ENCODE data around the gene ELL2.
"Not testable (repeated sequence)": the region's sequence is repeated elsewhere in the genome, so short reads cannot be mapped to it uniquely, and the experiment has no call there.

ELL2 gene

DNA sequence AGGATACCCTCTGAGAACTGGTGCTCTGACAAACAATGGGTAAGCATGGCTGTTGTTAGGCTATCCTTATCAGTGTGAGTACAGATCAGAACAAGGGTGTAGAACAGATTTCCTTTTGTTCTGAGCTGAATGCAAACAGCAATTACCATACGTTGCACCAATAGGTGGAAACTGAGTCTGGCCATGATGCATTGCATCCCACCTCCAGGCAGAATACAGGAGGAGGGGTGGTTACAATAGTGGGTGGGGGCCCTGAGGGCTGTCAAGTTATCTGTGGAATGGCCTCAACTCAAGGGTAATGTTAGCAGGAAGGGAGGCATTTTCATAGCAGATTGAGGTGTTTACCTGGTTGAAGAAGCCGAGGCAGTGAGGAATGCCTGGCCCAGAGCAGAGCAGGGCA lies 84.9 kb downstream of the ELL2 start:
- no peak for DNase-seq

DNA sequence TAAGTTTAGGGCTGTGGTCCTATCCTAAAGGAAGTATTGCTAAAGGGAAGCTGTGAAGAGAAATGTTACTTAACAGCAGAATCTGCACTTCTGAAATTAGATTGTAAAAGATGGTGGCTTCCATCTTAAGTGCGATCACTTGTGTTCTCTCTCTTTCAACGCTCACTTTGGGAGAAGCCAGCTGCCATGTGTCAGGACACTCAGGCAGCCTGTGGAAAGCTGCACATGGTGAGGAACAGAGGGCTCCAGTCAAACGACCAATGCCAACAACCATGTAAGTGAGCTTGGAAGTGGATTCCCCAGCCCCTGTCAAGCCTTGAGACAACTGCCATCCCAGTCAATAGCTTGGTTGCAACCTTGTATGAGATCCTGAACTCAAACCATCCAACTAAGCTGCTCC lies 87.4 kb downstream of the ELL2 start:
- DNase-seq: no peak

- no peak for DNase-seq
Measured at GRCh38 chr5:95873351-95873750, 88.3 kb downstream of the ELL2 start.

DNA sequence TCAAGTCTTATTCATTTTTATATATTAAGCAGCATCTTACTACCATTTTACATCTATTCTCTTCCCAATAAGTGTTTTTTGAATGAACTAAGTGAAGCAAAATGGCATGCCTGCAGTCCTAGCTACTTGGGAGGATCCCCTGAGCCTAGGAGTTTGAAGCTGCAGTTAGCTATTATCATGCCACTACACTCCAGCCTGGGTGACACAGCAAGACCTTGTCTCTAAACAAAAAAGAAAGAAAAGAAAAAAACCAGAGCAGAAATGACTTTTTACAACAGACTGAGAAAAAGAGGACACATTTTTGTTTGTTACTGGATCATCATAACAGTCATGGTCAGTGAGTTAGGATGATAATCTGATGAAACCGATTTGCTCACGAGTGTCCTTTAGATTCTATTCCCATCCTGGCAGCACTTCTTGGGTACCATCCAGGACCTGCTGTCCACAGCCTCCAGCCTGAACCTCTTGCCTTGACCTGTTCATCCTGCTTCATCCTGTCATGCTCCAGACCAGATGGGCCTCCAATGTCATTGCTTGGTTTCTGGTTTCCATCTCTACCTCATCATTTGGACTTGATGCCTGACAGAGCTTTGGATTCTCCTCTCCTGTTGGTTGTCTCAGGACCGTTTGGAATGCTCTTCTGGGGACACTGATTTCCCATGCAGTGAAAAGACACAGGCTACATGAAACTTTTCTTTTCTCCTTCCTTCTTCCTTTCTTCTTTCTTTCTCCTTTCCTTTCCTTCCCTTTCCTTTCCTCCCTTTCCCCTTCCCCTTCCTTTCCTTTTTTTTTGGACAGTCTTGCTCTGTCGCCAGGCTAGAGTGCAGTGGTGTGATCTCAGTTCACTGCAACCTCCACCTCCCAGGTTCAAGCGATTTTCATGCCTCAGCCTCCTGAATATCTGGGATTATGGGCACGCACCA lies 89.0 kb downstream of the ELL2 start:
- DNase-seq: no peak

DNA sequence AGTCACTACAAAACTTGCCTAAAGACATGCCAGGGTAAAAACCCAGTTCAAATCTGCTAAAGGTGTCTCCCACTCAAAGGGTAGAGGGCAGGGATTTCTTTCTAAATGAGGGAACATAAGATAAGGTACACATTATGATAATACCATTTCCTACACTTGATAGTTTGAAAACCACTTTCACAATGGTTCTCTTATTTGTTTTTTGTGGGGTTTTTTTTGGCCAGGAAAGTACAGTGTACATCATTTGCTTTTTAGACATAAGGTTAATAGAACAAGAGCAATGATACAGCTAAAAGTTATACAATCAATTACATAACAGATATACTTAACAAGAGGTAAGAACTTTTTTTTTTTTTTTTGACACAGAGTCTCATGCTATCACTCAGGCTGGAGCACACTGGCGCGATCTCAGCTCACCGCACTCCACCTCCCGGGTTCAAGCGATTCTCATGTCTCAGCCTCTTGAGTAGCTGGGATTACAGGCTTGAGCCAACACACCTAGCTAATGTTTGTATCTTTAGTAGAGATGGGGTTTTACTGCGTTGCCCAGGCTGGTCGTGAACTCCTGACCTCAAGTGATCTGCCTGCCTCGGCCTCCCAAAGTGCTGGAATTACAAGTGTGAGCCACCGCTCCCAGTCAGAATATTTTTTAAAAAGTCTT lies 90.4 kb downstream of the ELL2 start:
- DNase-seq: no peak

DNA sequence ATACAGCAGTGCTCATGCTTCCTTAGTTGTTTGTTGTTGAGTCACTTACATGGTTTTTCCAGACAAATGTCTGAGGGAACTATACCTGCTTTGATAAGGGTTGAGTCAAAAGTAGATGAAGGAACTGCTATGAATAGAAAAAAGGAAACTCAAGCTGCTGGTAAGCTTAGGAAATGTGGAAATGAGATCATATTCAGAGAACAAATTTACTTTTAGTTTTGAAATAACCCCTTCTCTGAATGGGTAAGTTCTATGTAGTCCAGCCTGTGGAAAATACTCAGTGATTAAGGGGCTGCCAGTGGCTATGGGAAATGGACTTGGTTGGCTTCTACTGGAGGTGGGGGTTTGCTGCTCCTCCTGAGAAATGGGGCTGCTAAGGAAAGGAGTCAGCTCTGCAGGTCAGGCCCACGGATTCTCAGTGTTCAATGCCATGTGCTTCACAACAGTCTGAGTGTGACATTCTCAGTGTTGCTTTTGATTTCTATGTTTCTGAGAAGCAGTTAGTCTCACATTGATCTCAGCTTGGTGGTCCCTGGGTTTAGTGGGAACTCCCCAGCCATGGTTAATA lies 91.5 kb downstream of the ELL2 start:
- DNase-seq: no peak

GRCh38 chr5:95869173-95869855 lies 92.3 kb downstream of the ELL2 start:
- DNase-seq: not testable (repeated sequence)

DNA sequence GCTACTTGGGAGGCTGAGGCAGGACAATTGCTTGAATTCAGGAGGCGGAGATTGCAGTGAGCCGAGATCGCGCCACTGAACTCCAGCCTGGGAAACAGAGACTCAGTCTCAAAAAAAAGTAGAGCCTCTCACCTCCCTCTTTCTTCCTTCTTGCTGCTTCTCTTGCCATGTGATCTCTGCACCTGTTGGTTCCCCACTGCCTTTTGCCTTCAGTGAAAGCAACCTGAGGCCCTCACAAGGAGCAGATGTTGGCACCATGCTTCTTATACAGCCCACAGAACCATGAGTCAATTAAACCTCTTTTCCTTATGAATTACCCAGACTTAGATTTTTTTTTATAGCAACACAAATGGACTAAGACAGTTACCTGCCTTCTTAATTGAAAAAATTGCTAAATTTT lies 93.5 kb downstream of the ELL2 start:
- no peak for DNase-seq

DNA sequence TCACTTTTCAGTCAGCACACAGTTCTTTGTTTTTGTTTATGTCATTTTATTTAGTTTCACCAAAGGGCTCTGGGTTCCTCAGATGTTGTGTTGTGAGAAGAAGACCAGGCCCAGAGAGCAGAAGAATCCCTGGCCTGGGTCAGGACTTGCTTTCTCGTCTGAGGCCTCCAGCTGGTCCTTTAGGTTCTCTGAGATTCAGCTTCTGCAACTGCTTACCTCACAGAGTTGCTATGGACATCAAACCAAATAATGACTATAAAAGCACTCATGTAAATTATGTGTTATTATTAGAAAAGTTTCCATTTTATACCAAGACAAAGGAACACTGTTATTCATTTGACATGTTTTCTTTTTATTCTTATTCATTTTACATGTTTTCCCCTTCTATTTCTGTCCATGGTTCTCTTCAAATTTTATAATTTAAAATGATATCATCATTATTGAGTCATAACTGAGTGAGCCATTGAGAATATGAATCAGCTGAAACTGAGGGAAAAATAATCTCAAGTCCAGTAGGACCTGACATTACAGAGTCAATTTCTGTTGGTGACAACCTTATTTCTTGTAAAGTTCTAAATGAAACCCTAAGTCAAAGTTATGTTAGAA lies 95.1 kb downstream of the ELL2 start:
- no peak for DNase-seq

- DNase-seq: peak; percentile 74
Measured at GRCh38 chr5:95864944-95865504, 96.6 kb downstream of the ELL2 start.

DNA sequence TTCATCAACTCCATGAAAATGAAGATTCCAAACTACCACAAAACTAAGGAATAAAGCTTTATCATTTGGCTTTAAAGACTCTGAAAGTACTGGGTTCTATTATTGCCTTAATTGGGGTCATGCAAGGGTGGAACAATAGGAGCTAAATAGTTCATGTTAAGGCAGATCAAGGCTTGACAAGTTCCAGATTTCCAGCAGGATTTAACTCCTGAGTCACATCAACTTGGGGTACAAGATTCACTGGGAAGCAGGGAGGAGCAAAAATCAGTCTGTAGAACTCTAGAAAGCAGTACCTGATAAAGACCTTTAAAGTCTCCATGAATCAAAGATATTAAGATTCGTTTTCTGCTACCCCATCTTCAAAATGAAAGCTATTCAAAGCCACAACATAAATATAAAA lies 97.2 kb downstream of the ELL2 start:
- DNase-seq: no peak

- peak; percentile 75 for DNase-seq
Measured at GRCh38 chr5:95863383-95863757, 98.3 kb downstream of the ELL2 start.

GRCh38 chr5:95862671-95863382 lies 98.8 kb downstream of the ELL2 start:
- DNase-seq: peak; percentile 44

DNA sequence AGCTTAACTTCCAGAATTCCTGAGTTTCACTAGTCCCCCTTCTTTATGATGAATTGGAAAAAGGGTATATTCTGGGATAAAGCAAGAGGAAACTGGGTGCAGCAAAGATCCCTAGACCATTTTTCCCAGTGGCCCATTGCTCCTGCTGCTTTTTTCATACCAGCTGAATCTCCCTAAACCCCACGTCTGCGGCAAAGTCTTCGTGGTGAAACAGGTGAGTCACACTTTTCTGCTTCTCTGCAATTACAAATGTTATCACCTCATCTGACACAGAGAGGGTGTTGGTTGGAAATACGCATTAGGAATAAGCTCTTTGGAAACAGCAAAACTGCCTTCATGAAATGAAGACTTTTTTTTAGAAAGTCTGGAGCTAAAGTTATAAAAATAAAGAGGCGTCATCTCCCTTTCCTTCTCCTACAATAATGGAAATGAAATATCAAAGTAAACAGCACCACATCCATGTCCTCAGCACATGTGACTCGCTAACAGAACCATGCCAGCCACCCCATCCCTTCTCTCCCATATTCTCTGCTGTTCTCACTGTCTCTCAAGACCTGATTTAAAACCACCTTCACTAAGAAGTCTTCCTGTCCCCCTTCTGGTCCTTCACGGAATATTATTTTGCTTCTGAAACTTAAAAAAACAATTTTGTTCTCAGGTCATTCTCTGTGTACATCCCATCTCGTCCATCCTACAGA lies 99.6 kb downstream of the ELL2 start:
- DNase-seq: peak; percentile 20

DNA sequence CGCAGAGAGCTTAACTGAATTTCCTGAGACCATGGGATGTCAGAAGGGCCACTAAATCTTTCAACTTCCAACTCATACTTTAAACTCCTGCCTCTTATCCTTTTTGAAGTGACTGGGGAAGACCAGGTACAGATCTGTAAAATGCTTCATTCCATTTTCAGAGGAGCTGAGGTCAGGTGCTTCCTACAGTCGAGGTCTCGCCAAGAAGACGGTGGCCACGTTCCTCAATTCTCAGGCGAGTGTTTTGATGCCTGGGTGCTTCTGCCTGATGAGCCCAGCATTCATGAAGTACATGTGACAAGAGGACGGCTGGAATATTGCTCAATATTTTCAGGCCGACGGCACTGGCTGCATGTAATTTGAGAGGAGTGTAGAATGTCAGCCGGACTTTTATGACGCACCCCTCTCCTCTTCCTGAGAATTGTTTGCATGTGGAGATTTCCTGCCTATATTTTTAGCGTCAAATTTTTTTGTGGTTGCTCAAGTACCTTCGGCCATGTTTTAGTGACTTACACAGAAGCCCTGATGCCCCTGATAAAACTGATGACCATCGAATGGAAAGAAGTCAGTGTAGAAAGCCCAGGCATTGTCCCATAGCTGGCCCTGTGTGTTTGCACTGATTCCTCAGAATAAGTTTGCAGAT lies 100.3 kb downstream of the ELL2 start:
- peak; percentile 67 for DNase-seq

- DNase-seq: peak; percentile 90
Measured at GRCh38 chr5:95859661-95860060, 102.0 kb downstream of the ELL2 start.

- peak; percentile 99 for DNase-seq
Measured at GRCh38 chr5:95858661-95859595, 102.7 kb downstream of the ELL2 start.

GRCh38 chr5:95858023-95858461 lies 103.6 kb downstream of the ELL2 start:
- peak; percentile 69 for DNase-seq

DNA sequence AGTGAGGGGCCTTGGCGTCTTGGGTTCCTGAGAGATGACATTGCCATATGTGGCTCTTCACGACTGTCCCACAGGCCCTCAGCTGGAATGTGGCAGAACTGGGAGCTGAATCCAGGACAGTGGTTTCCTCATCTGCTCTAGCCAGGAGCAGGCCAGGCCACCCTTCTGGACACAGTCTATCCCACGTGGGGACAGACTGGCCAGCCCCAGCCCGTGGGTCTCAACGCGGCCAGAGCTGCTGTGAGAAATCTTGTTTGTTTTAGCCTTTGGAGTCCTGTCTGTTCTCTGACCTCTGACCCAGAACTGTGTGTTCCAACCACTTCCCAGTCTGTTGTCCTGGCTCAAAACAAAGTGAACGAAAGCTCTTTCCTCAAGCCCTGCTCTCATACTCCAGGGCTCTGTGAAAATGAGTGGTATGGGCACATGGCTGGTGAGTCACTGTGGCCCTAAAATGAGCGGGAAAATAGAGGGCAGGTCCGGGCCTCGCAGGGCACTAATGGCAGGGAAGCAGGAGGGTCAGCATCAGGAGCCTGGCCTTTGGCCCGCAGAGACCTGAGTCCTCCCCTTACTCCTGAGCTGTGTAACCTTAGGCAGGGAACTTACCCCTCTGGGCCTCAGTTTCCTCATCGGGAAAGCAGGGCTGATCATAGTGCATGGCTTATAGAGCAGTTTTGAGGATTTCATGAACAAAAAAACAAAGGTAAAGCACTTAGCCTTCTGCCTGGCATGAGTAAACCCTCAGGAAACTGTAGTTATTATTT lies 104.3 kb downstream of the ELL2 start:
- peak; percentile 29 for DNase-seq

All from NCI-H69 (cell line).